GM23338 (cell line): ENCODE results near the gene DLGAP3. TPM values are rescaled to one million over a fixed set of nuclear protein-coding genes. Genes with fewer than 3 reads are reported as not detected.

Source experiments
- ATAC-seq: fragments of 200-7000 bp; cut with Tn5 transposase; 3 replicates; pipeline ENCODE4 v1.9.1; 2020
- DNase-seq: peaks from one replicate; pipeline ENCODE4 v3.0.0-alpha.2; 2015; ENCODE audit warnings: low spot score
- H2AFZ ChIP-seq: fragments of 200-600 bp; sonication (generic); 2 replicates; pipeline ENCODE4 v1.8.0; 2016; ENCODE audit warnings: antibody characterized with exemption, mild to moderate bottlenecking, moderate library complexity
- H3F3A ChIP-seq: fragments of 200-600 bp; sonication (generic); replicated peaks from 2 replicates; pipeline ENCODE4 v1.8.0; 2017; ENCODE audit warnings: antibody characterized with exemption, mixed run types, low read depth
- H3K27ac ChIP-seq: fragments of 200-600 bp; sonication (generic); 2 replicates; pipeline ENCODE4 v1.6.1; 2016; ENCODE audit warnings: low read depth
- H3K27me3 ChIP-seq: fragments of 200-600 bp; sonication (generic); 2 replicates; pipeline ENCODE4 v1.8.0; 2016; ENCODE audit warnings: mild to moderate bottlenecking, mixed run types, moderate library complexity; ENCODE audit not compliant: insufficient read depth
- H3K36me3 ChIP-seq: fragments of 200-600 bp; sonication (generic); 2 replicates; pipeline ENCODE4 v1.8.0; 2016; ENCODE audit warnings: mild to moderate bottlenecking; ENCODE audit not compliant: insufficient read depth
- H3K4me1 ChIP-seq: fragments of 200-600 bp; sonication (generic); 2 replicates; pipeline ENCODE4 v1.8.0; 2016; ENCODE audit warnings: mild to moderate bottlenecking, moderate library complexity; ENCODE audit not compliant: insufficient read depth
- H3K4me2 ChIP-seq: fragments of 200-600 bp; sonication (generic); 2 replicates; pipeline ENCODE4 v1.7.1; 2017; ENCODE audit warnings: mixed run types
- H3K4me3 ChIP-seq: fragments of 200-600 bp; sonication (generic); 2 replicates; pipeline ENCODE4 v1.6.1; 2016; ENCODE audit warnings: mixed run types
- H3K79me2 ChIP-seq: fragments of 200-600 bp; sonication (generic); replicated peaks from 2 replicates; pipeline ENCODE4 v1.8.0; 2017; ENCODE audit warnings: mild to moderate bottlenecking; ENCODE audit not compliant: insufficient read depth
- H3K9me2 ChIP-seq: fragments of 200-600 bp; sonication (generic); 2 replicates; pipeline ENCODE4 v1.8.0; 2017; ENCODE audit not compliant: insufficient read depth
- H4K20me1 ChIP-seq: fragments of 200-600 bp; sonication (generic); replicated peaks from 2 replicates; pipeline ENCODE4 v1.8.0; 2017; ENCODE audit warnings: mild to moderate bottlenecking; ENCODE audit not compliant: insufficient read depth
- H3K27ac Mint-ChIP-seq: 2 replicates; pipeline ENCODE4 v1.8.0; 2020; ENCODE audit warnings: inconsistent platforms, mild to moderate bottlenecking, moderate library complexity, mixed read lengths
- H3K27me3 Mint-ChIP-seq: 3 replicates; pipeline ENCODE4 v1.8.0; 2022; ENCODE audit warnings: low read depth, mild to moderate bottlenecking, moderate library complexity, mixed read lengths, inconsistent platforms; ENCODE audit not compliant: insufficient read depth, poor library complexity
- H3K36me3 Mint-ChIP-seq: 3 replicates; pipeline ENCODE4 v1.8.0; 2021; ENCODE audit warnings: low read depth, mild to moderate bottlenecking, inconsistent platforms, moderate library complexity, mixed read lengths
- H3K4me1 Mint-ChIP-seq: 3 replicates; pipeline ENCODE4 v1.8.0; 2020; ENCODE audit warnings: mild to moderate bottlenecking, inconsistent platforms, mixed read lengths
- H3K4me3 Mint-ChIP-seq: 3 replicates; pipeline ENCODE4 v1.8.0; 2021; ENCODE audit warnings: moderate library complexity, mild to moderate bottlenecking, inconsistent platforms, mixed read lengths
- H3K9me3 Mint-ChIP-seq: 3 replicates; pipeline ENCODE4 v1.8.0; 2020; ENCODE audit warnings: moderate library complexity, mild to moderate bottlenecking, inconsistent platforms, mixed read lengths
- CREB1 ChIP-seq: fragments of 250-450 bp; sonication (Bioruptor Pico); IDR thresholded peaks from 2 replicates; pipeline ENCODE4 v1.5.0; 2020; ENCODE audit warnings: low read depth, mild to moderate bottlenecking, moderate library complexity
- CTCF ChIP-seq, 2 experiments: fragments of 200-600 bp in 1 of 2; sonication (generic) in 1 of 2; conservative IDR thresholded peaks; 2 replicates each; pipeline versions ENCODE4 v1.5.1 to v1.6.1; 2016 to 2017; ENCODE audit warnings: antibody characterized with exemption in 2 of 2, low read depth in 2 of 2, mild to moderate bottlenecking in 2 of 2, moderate library complexity in 1 of 2
- ETS1 ChIP-seq: IDR thresholded peaks from 2 replicates; pipeline ENCODE4 v1.6.1; 2016; ENCODE audit warnings: antibody characterized with exemption
- EZH2 ChIP-seq: fragments of 200-600 bp; sonication (generic); IDR thresholded peaks from one replicate; pipeline ENCODE4 v1.8.0; 2017; ENCODE audit warnings: antibody characterized with exemption, mild to moderate bottlenecking, low read depth; ENCODE audit not compliant: unreplicated experiment
- EZH2phosphoT487 ChIP-seq: fragments of 200-600 bp; sonication (generic); IDR thresholded peaks from one replicate; pipeline ENCODE4 v1.8.1; 2018; ENCODE audit warnings: antibody characterized with exemption; ENCODE audit not compliant: unreplicated experiment
- JUNB ChIP-seq: IDR thresholded peaks from one replicate; pipeline ENCODE4 v1.6.1; 2016; ENCODE audit warnings: antibody characterized with exemption; ENCODE audit not compliant: unreplicated experiment
- NANOG ChIP-seq: IDR thresholded peaks from 2 replicates; pipeline ENCODE4 v1.6.1; 2016; ENCODE audit warnings: antibody characterized with exemption, borderline replicate concordance
- POLR2AphosphoS5 ChIP-seq: IDR thresholded peaks from 2 replicates; pipeline ENCODE4 v1.6.1; 2016; ENCODE audit warnings: antibody characterized with exemption, low read depth
- REST ChIP-seq: IDR thresholded peaks from one replicate; pipeline ENCODE4 v1.6.1; 2018; ENCODE audit warnings: antibody characterized with exemption; ENCODE audit not compliant: unreplicated experiment
- STAT1 ChIP-seq: IDR thresholded peaks from one replicate; pipeline ENCODE4 v1.6.1; 2016; ENCODE audit warnings: antibody characterized with exemption; ENCODE audit not compliant: unreplicated experiment
- ZNF114 ChIP-seq: fragments of 250-450 bp; sonication (Bioruptor Pico); IDR thresholded peaks from 2 replicates; pipeline ENCODE4 v1.5.0; 2020; ENCODE audit warnings: mild to moderate bottlenecking, moderate library complexity
- ZNF331 ChIP-seq: fragments of 250-450 bp; sonication (Bioruptor Pico); IDR thresholded peaks from 2 replicates; pipeline ENCODE4 v1.5.0; 2020; ENCODE audit warnings: low read depth, mild to moderate bottlenecking, moderate library complexity
- ZNF462 ChIP-seq: fragments of 250-450 bp; sonication (Bioruptor Pico); IDR thresholded peaks from 2 replicates; pipeline ENCODE4 v1.5.0; 2020; ENCODE audit warnings: mild to moderate bottlenecking, moderate library complexity
- polyA plus RNA-seq: library from polyadenylated mRNA; unstranded; fragments of >200 nt; fragmentation: Nextera tagmentation; extraction: Ambion mirVana; gene quantifications from 2 replicates; pipeline ENCODE4 v1.2.1, GENCODE V29; 2016
- total RNA-seq: library from RNA; depleted of rRNA; stranded (reverse); fragments of >200 nt; shearing (Covaris generic); gene quantifications from 2 replicates; pipeline ENCODE4 v1.2.3, GENCODE V29; 2014

The DLGAP3 gene
- total and polyA plus RNA-seq, 2 experiments from 2014 or later, result 7.1 to 13.7 TPM

GRCh38 chr1:34829250-34829649 is 100.2 kb downstream of the DLGAP3 start:
- Mint-ChIP-seq H3K36me3 (no peaks in the 10 kb centered on the region), H3K27me3 (peaks cover 3% of the 10 kb centered on the region), H3K9me3 (no peaks in the 10 kb centered on the region), H3K4me1 (no peaks in the 10 kb centered on the region), H3K27ac (no peak overlapping the region), H3K4me3 (no peak overlapping the region)
- TF ChIP-seq CTCF (conservative IDR thresholded peaks at IDR 0.05; ENCODE audit: low read depth in 2 of 2) (no peak), CREB1 (CRISPR knock-in tag) (no peak), EZH2phosphoT487 (no peak), ETS1 (no peak), ZNF462 (no peak), EZH2 (no peak), STAT1 (no peak), ZNF114 (no peak), REST (no peak), POLR2AphosphoS5 (no peak), ZNF331 (no peak), JUNB (no peak), NANOG (no peak)
- DNase-seq (no peak), ATAC-seq (no peak)
- no peaks in the 10 kb centered on the region for H3K4me1 ChIP-seq
- H4K20me1 ChIP-seq, result no peaks in the 10 kb centered on the region
- no peaks in the 10 kb centered on the region for H3K9me2 ChIP-seq
- no peak overlapping the region for H3K27ac ChIP-seq
- H3K27me3 ChIP-seq, result no peaks in the 10 kb centered on the region
- H3K4me2 ChIP-seq, result no peak overlapping the region
- no peaks in the 10 kb centered on the region for H3K36me3 ChIP-seq
- H3K4me3 ChIP-seq, result no peak overlapping the region
- no peak overlapping the region for H2AFZ ChIP-seq
- H3K79me2 ChIP-seq, result no peaks in the 10 kb centered on the region
- H3F3A ChIP-seq, result no peaks in the 10 kb centered on the region
